Astrocyte (in vitro differentiated cells and primary cell): ENCODE results near the gene GJD3. TPM values are rescaled to one million over a fixed set of nuclear protein-coding genes. Genes with fewer than 3 reads are reported as not detected.

ENCODE experiments used
- DNase-seq: peaks from one replicate; pipeline ENCODE4 v3.0.0-alpha.2; 2010; ENCODE audit warnings: low read depth
- FAIRE-seq: peaks from 2 replicates; lab custom pipeline; 2011; peaks lifted over from hg19 to GRCh38; lab: Jason Lieb, UNC
- H2AFZ ChIP-seq: 2 replicates; pipeline ENCODE4 v1.6.0; 2012; ENCODE audit warnings: low read depth, low read length, inconsistent platforms
- H3K27ac ChIP-seq: 2 replicates; pipeline ENCODE4 v1.5.1; 2011; ENCODE audit warnings: low read depth, low read length, inconsistent platforms
- H3K27me3 ChIP-seq: 2 replicates; pipeline ENCODE4 v1.6.0; 2011; ENCODE audit warnings: low read length, inconsistent platforms; ENCODE audit not compliant: insufficient read depth
- H3K36me3 ChIP-seq: 2 replicates; pipeline ENCODE4 v1.5.1; 2011; ENCODE audit warnings: low read length, inconsistent platforms; ENCODE audit not compliant: insufficient read depth
- H3K4me1 ChIP-seq: 2 replicates; pipeline ENCODE4 v1.5.1; 2011; ENCODE audit warnings: low read length, inconsistent platforms; ENCODE audit not compliant: insufficient read depth
- H3K4me2 ChIP-seq: 2 replicates; pipeline ENCODE4 v1.6.0; 2012; ENCODE audit warnings: low read length, inconsistent platforms
- H3K4me3 ChIP-seq: 2 replicates; pipeline ENCODE4 v1.5.1; 2011; ENCODE audit warnings: low read depth, mild to moderate bottlenecking, low read length, inconsistent platforms; ENCODE audit not compliant: insufficient read depth
- H3K79me2 ChIP-seq: 2 replicates; pipeline ENCODE4 v1.6.0; 2012; ENCODE audit warnings: mild to moderate bottlenecking, low read length, inconsistent platforms; ENCODE audit not compliant: insufficient read depth
- H3K9ac ChIP-seq: 2 replicates; pipeline ENCODE4 v1.6.0; 2012; ENCODE audit warnings: mild to moderate bottlenecking, low read length, inconsistent platforms
- H3K9me3 ChIP-seq: 2 replicates; pipeline ENCODE4 v1.5.1; 2012; ENCODE audit warnings: low read depth, mild to moderate bottlenecking, low read length, inconsistent platforms; ENCODE audit not compliant: insufficient read depth
- H4K20me1 ChIP-seq: 2 replicates; pipeline ENCODE4 v1.6.0; 2012; ENCODE audit warnings: low read length, inconsistent platforms; ENCODE audit not compliant: insufficient read depth
- H3K27ac Mint-ChIP-seq: one replicate; pipeline ENCODE4 v1.8.0; 2021; ENCODE audit warnings: mild to moderate bottlenecking, mixed read lengths; ENCODE audit not compliant: unreplicated experiment
- H3K27me3 Mint-ChIP-seq: one replicate; pipeline ENCODE4 v1.8.0; 2021; ENCODE audit warnings: low read depth, mixed read lengths; ENCODE audit not compliant: unreplicated experiment
- H3K36me3 Mint-ChIP-seq: one replicate; pipeline ENCODE4 v1.8.0; 2021; ENCODE audit warnings: low read depth, mixed read lengths; ENCODE audit not compliant: unreplicated experiment
- H3K4me1 Mint-ChIP-seq: one replicate; pipeline ENCODE4 v1.8.0; 2021; ENCODE audit warnings: low read depth, mixed read lengths; ENCODE audit not compliant: unreplicated experiment
- H3K4me3 Mint-ChIP-seq: one replicate; pipeline ENCODE4 v1.8.0; 2021; ENCODE audit warnings: mild to moderate bottlenecking, moderate library complexity, mixed read lengths; ENCODE audit not compliant: unreplicated experiment
- H3K9me3 Mint-ChIP-seq: one replicate; pipeline ENCODE4 v1.8.0; 2021; ENCODE audit warnings: mild to moderate bottlenecking, mixed read lengths; ENCODE audit not compliant: unreplicated experiment
- CTCF ChIP-seq: IDR thresholded peaks from 2 replicates; pipeline ENCODE4 v1.5.1; 2011; ENCODE audit warnings: low read depth, mild to moderate bottlenecking, inconsistent platforms, low read length, moderate library complexity; ENCODE audit not compliant: insufficient read depth
- EZH2 ChIP-seq: IDR thresholded peaks from 2 replicates; pipeline ENCODE4 v1.6.1; 2012; ENCODE audit warnings: mild to moderate bottlenecking, low read length, inconsistent platforms; ENCODE audit not compliant: insufficient read depth
- total RNA-seq: library from RNA; stranded (reverse); gene quantifications from 2 replicates; pipeline ENCODE4 v1.2.1, GENCODE V29; 2021

The GJD3 gene
- total RNA-seq, 1 donor from 2014 or later = 0.43 TPM

GRCh38 chr17:40316571-40317344 lies 47.8 kb downstream of the GJD3 start:
- H3K27me3 ChIP-seq = no peaks in the 10 kb centered on the region
- DNase-seq = peak; percentile 70
- Mint-ChIP-seq H3K4me3 (peak overlapping the region; percentile 89), H3K27ac (peak overlapping the region; percentile 97), H3K27me3 (no peaks in the 10 kb centered on the region), H3K9me3 (no peaks in the 10 kb centered on the region), H3K4me1 (peaks cover 59% of the 10 kb centered on the region), H3K36me3 (peaks cover 2% of the 10 kb centered on the region)
- TF ChIP-seq CTCF (no peak), EZH2 (no peak)
- peak overlapping the region; percentile 31 for H3K4me3 ChIP-seq
- no peaks in the 10 kb centered on the region for H3K9me3 ChIP-seq
- H3K4me1 ChIP-seq = peaks cover 84% of the 10 kb centered on the region
- peak overlapping the region; percentile 71 for H2AFZ ChIP-seq
- peak overlapping the region; percentile 87 for H3K27ac ChIP-seq
- peak overlapping the region; percentile 92 for H3K9ac ChIP-seq
- FAIRE-seq = no peak
- H4K20me1 ChIP-seq = peaks cover 17% of the 10 kb centered on the region
- H3K79me2 ChIP-seq = peaks cover 36% of the 10 kb centered on the region
- H3K36me3 ChIP-seq = no peaks in the 10 kb centered on the region
- peak overlapping the region; percentile 96 for H3K4me2 ChIP-seq

GRCh38 chr17:40315678-40316570 lies 48.6 kb downstream of the GJD3 start:
- Mint-ChIP-seq H3K27me3 (no peaks in the 10 kb centered on the region), H3K36me3 (peaks cover 2% of the 10 kb centered on the region), H3K4me3 (peak overlapping the region; percentile 35), H3K4me1 (peaks cover 53% of the 10 kb centered on the region), H3K9me3 (no peaks in the 10 kb centered on the region), H3K27ac (peak overlapping the region; percentile 47)
- Histone ChIP-seq H3K27ac (peak overlapping the region; percentile 87), H3K79me2 (peaks cover 28% of the 10 kb centered on the region), H3K4me2 (peak overlapping the region; percentile 96), H3K27me3 (no peaks in the 10 kb centered on the region), H3K4me3 (no peak overlapping the region), H3K4me1 (peaks cover 83% of the 10 kb centered on the region), H3K9me3 (no peaks in the 10 kb centered on the region), H3K36me3 (no peaks in the 10 kb centered on the region), H3K9ac (peak overlapping the region; percentile 36), H2AFZ (no peak overlapping the region), H4K20me1 (peaks cover 17% of the 10 kb centered on the region)
- no peak for TF ChIP-seq EZH2
- no peak for TF ChIP-seq CTCF
- no peak for FAIRE-seq
- DNase-seq = no peak
